Keratinocyte (primary cell): ENCODE data around the gene TWIST2.

Experiments used
- EZH2 ChIP-seq: IDR thresholded peaks from one replicate; pipeline ENCODE4 v1.6.1; 2012; ENCODE audit warnings: inconsistent platforms, mild to moderate bottlenecking, low read length, moderate library complexity
- TF ChIP-seq, protein P1 (sequence below), 3 experiments: IDR thresholded peaks in 1 of 3; conservative IDR thresholded peaks in 1 of 3; optimal IDR thresholded peaks in 1 of 3; 2 replicates in 2 of 3; 3 replicates in 1 of 3; pipeline versions ENCODE3 to v1.5.1; 2011; ENCODE audit warnings: low read length in 3 of 3, mild to moderate bottlenecking in 3 of 3, moderate library complexity in 2 of 3, control low read depth in 1 of 3, inconsistent platforms in 1 of 3; ENCODE audit not compliant: insufficient read depth in 2 of 3; ENCODE audit errors: extremely low read depth in 1 of 3

GRCh38 chr2:238862701-238863100 is 14.8 kb downstream of the TWIST2 start:
- TF ChIP-seq, protein P1, sequence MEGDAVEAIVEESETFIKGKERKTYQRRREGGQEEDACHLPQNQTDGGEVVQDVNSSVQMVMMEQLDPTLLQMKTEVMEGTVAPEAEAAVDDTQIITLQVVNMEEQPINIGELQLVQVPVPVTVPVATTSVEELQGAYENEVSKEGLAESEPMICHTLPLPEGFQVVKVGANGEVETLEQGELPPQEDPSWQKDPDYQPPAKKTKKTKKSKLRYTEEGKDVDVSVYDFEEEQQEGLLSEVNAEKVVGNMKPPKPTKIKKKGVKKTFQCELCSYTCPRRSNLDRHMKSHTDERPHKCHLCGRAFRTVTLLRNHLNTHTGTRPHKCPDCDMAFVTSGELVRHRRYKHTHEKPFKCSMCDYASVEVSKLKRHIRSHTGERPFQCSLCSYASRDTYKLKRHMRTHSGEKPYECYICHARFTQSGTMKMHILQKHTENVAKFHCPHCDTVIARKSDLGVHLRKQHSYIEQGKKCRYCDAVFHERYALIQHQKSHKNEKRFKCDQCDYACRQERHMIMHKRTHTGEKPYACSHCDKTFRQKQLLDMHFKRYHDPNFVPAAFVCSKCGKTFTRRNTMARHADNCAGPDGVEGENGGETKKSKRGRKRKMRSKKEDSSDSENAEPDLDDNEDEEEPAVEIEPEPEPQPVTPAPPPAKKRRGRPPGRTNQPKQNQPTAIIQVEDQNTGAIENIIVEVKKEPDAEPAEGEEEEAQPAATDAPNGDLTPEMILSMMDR (optimal IDR thresholded peaks at IDR 0.05 in 1 of 3, IDR thresholded peaks at IDR 0.05 in 1 of 3, conservative IDR thresholded peaks at IDR 0.05 in 1 of 3; ENCODE audit: extremely low read depth in 1 of 3, insufficient read depth in 2 of 3, low read length in 3 of 3): no peak
- no peak for TF ChIP-seq EZH2
